ENCODE data around the gene ARL13B.

Gene ARL13B

DNA sequence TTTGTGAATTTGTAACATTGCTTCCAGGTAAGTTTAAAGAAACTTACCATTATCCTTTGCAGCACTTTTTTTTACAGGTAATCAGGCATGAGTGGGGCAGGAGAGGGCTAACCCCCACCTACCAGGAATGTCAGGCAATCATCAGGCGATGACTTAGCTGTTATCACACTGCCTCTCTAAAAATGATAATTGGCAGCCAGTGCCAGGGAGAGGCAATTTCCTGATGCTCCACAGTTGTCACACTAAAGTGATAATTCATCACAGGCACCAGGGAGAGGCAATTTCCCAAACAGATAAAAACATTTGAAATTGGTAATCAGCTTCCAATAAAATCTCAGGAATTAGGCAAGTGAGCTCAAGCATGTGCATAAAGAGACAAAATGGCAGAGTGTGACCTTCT is 109.2 kb downstream of the ARL13B start:
- H3K9ac ChIP-seq (ENCODE audit: low read depth, low read length), result no peak overlapping the region; the same call in 1 of the 2 replicates
- H3K4me1 ChIP-seq (ENCODE audit: insufficient read depth, low read length), result no peaks in the 10 kb centered on the region
- H3K36me3 ChIP-seq (ENCODE audit: insufficient read depth, low read length), result no peaks in the 10 kb centered on the region; the same call in 1 of the 2 replicates
- no peaks in the 10 kb centered on the region for H3K9me3 ChIP-seq (ENCODE audit: control insufficient read depth, insufficient read depth, low read length)

DNA sequence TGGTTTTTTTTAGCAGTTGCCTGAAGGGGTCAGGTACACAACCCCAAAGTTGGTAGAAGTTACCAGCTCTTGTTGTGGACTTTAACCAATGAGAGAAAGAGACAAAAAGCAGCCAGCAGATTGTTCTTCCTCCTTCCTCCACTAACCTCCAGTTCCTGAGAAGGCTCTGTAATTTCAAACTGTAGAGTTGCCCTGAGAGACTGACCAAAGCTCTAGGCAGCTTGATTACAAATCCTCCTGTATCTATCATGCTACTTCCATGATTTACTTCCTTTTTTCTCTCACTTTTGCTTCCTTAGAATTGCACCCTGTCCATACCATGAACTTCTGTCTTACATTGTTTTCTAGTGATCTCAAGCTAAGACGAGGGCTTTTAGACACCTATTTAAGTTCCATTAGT is 112.1 kb downstream of the ARL13B start:
- Histone ChIP-seq H3K9ac (ENCODE audit: low read depth, low read length) (no peak overlapping the region), H3K36me3 (ENCODE audit: insufficient read depth, low read length) (no peaks in the 10 kb centered on the region), H3K4me1 (ENCODE audit: insufficient read depth, low read length) (no peaks in the 10 kb centered on the region), H3K9me3 (ENCODE audit: control insufficient read depth, insufficient read depth, low read length) (no peaks in the 10 kb centered on the region)

- H3K36me3 ChIP-seq (ENCODE audit: insufficient read depth, low read length), result no peaks in the 10 kb centered on the region
- no peaks in the 10 kb centered on the region for H3K4me1 ChIP-seq (ENCODE audit: insufficient read depth, low read length)
- H3K9ac ChIP-seq (ENCODE audit: low read depth, low read length), result no peak overlapping the region
- no peaks in the 10 kb centered on the region for H3K9me3 ChIP-seq (ENCODE audit: control insufficient read depth, insufficient read depth, low read length)
Observed at GRCh38 chr3:94093151-94093550, 113.2 kb downstream of the ARL13B start.

- no peak overlapping the region for H3K9ac ChIP-seq (ENCODE audit: low read depth, low read length)
Observed at GRCh38 chr3:94095111-94095510, 115.2 kb downstream of the ARL13B start.

GRCh38 chr3:94098452-94098851 is 118.5 kb downstream of the ARL13B start:
- no peak overlapping the region for H3K9ac ChIP-seq (ENCODE audit: low read depth, low read length)
- H3K4me1 ChIP-seq (ENCODE audit: insufficient read depth, low read length), result no peaks in the 10 kb centered on the region
- H3K9me3 ChIP-seq (ENCODE audit: control insufficient read depth, insufficient read depth, low read length), result no peaks in the 10 kb centered on the region
- H3K36me3 ChIP-seq (ENCODE audit: insufficient read depth, low read length), result no peaks in the 10 kb centered on the region

More at GRCh38 chr3:94095111-94095510, 115.2 kb downstream of the ARL13B start:
- H3K4me1 ChIP-seq (ENCODE audit: insufficient read depth, low read length), result no peaks in the 10 kb centered on the region
- H3K36me3 ChIP-seq (ENCODE audit: insufficient read depth, low read length), result no peaks in the 10 kb centered on the region
- H3K9me3 ChIP-seq (ENCODE audit: control insufficient read depth, insufficient read depth, low read length), result no peaks in the 10 kb centered on the region

DNA sequence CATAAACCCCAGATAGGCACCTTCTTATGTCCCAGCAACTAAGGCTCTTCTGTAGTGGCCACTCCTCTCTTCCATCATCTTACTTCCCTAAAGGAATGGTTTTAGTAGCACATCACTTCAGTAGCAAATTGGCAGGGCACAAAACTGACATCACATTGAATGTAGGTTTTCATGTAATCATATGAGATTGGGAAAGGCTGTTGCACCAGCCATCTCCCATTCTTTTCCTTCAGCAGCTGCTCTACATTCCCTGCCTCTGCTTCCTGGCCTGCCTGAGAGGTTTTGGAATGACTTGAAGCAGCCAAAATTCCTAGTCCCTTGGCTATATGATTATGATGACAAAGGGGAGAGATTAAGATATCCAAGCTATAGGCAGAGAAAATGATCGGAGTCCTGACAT is 119.4 kb downstream of the ARL13B start:
- Histone ChIP-seq H3K36me3 (ENCODE audit: insufficient read depth, low read length) (no peaks in the 10 kb centered on the region), H3K9me3 (ENCODE audit: control insufficient read depth, insufficient read depth, low read length) (no peaks in the 10 kb centered on the region), H3K4me1 (ENCODE audit: insufficient read depth, low read length) (no peaks in the 10 kb centered on the region), H3K9ac (ENCODE audit: low read depth, low read length) (no peak overlapping the region)

- Histone ChIP-seq H3K9ac (ENCODE audit: low read depth, low read length) (no peak overlapping the region), H3K36me3 (ENCODE audit: insufficient read depth, low read length) (no peaks in the 10 kb centered on the region), H3K9me3 (ENCODE audit: control insufficient read depth, insufficient read depth, low read length) (no peaks in the 10 kb centered on the region), H3K4me1 (ENCODE audit: insufficient read depth, low read length) (no peaks in the 10 kb centered on the region)
Observed at GRCh38 chr3:94101860-94102259, 121.9 kb downstream of the ARL13B start.
